Medulla oblongata (tissue), 1 donor: Measurements from ENCODE around the gene TRIM36.

Experiments
- DNase-seq: peaks from one replicate; pipeline ENCODE4 v3.0.0-alpha.2; 2015; ENCODE audit errors: extremely low spot score

Gene TRIM36, protein sequence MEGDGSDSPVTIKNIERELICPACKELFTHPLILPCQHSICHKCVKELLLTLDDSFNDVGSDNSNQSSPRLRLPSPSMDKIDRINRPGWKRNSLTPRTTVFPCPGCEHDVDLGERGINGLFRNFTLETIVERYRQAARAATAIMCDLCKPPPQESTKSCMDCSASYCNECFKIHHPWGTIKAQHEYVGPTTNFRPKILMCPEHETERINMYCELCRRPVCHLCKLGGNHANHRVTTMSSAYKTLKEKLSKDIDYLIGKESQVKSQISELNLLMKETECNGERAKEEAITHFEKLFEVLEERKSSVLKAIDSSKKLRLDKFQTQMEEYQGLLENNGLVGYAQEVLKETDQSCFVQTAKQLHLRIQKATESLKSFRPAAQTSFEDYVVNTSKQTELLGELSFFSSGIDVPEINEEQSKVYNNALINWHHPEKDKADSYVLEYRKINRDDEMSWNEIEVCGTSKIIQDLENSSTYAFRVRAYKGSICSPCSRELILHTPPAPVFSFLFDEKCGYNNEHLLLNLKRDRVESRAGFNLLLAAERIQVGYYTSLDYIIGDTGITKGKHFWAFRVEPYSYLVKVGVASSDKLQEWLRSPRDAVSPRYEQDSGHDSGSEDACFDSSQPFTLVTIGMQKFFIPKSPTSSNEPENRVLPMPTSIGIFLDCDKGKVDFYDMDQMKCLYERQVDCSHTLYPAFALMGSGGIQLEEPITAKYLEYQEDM

DNA sequence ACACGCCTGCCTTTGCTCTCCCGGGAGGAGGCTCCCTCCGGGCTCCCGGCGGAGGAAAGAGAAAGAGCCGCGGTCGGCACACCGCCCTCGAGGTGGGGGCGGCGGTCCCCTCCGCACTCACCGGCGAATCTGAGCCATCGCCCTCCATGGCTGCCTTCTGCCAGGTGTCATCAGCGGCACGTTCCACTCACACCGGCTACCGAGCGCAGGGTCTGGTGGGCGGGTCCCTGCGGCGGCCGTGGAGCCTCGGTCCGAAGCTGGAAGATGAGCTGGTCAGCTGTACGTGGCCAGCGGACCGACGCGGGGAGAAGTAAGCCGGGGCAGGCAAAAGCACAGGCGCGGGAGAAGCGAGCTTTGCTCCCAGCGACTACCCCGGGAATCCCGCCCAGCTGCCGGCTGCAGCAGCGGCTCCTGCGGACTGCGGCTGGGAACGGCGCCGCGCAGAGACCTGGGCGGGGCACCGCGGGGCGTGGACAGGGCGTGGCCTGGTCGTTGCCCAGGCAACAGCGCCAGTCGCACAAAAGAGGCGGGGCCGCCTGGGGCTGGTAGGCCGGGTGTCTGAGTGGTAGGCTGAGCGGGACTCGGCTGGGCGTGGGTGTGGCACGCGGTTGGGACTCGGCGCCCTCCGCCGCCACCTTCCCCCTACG is at the start of gene TRIM36:
Gene TRIM36, minus strand, starts transcription at position 422 of the 647 bp plus-strand sequence. Its CDS starts 274 bp downstream, at position 148.
- peak; percentile 94 for DNase-seq

DNA sequence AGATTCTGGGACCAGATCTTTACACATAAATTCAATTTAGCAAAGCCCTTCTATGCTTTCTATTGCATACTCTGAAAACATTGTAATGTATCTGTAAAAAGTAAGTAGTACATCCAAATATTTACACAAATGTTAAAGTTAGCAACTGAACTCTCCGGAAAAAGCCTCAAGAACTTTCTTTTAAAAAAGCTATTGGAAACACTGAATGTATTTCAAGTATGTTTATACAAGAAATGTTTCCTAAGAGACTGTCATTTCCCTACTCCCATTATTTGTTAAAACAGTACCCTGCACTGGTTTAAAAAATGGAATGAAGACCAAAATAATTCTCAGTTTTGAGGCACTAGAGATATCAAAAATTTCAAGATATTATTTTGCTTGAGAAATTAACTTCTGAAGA is 44.8 kb upstream of the TRIM36 start:
- no peak for DNase-seq

DNA sequence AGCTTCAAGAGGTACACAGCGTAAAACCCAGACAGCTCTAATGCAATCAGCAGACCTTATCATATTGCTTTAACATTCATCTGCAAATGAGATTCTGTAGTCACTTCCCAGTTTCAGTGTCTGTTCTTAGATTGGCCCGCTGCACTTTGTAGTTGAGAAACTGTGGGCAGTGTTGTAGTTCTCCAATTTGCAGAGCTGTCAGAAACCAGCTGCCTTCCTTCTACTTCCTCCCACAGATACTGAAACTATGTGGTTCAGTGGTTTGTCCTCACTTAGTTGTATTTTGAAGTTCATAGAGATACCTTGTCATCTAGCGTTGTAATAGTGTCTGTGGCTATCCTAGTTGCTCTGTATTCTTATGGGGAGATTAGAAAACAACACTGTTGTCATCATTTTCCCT is 39.6 kb upstream of the TRIM36 start:
- peak; percentile 73 for DNase-seq

DNA sequence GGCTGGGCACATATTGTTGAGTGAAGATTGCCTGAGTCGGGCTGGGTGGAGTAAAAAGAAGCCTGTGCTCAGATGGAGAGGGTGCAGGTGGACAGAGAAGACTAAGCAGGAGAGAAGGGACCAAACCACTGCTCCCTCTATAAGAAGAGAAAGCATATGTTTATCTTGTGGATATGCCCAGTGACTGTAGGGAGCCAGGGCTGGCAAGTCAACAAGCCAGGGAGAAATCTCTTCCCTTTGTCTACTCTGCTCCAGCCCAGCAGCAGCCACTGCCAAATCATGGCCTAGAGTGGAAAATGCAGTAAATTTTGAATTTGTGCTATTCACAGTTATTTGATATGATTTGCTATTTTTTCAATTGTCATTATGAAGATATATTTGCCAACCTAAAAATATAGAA is 33.2 kb upstream of the TRIM36 start:
- DNase-seq: no peak

DNA sequence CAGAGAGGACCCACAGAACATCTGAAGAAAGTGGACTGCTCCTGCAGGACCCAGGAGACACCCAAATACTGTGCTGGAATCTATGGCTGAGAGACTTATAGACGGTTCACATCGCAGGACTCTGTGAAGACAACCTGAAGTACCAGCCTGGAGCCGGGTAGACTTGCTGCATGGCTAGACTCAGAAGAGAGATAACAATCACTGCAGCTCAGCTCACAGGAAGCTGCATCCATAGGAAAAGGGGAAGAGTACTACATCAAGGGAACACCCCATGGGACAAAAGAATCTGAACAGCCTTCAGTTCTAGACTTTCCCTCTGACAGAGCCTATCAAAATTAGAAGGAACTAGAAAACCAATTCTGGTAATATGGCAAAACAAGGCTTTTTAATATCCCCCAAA is 26.5 kb upstream of the TRIM36 start:
- DNase-seq: no peak

DNA sequence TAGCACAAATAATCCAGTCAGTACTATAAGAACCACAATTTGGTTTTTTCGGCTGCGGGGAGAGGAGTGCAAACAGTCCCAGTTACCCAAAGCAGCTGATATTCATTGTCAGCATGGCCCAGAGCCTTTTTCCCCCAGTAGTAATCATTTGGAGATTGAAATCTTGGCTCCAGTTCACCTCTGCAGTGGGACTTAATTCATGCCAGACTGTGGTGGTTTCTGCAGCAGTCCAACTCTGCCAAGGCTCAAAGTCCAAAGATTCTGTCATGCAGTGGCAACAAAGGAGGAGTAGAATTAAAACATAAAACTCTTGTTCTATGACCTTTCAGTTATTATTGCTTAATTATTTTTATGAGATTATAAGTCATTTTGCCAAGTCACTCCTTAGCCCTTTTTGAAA is 25.0 kb upstream of the TRIM36 start:
- peak; percentile 30 for DNase-seq

DNA sequence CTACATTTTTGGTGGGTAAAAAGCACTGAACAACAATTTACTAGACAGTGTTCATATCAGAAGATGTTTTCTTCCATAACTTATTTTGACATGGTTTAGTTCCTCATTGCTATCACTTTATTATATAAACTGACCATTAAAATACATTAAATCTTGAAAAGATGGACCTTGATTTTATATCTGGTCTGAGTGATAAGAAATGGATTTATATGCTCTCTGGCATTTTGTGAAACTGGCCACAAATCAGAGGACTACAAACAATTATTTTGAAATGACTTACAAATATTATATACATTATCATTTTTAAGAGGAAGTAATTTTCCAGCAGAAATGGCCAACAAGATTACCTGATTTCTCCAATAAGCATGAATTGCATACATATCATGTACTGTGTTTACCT is 23.6 kb upstream of the TRIM36 start:
- DNase-seq: no peak

DNA sequence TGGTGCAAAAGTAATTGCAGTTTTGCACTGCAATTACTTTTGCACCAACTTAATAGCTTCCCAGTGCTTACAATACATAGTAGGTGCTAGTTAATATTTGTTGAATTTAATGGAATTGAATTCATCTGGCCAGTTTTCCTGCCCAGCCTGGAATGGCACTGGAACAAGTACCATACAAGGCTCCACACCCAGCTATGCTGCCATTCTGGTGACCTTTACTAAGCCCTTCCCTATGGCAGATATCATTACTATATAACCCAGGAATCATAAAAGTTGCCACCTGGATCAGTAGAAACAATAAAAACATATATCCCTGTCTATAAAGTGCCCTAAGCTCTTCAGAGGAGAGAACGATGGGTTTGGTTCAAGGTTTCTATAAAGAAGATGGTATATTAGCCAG is 22.4 kb upstream of the TRIM36 start:
- DNase-seq: no peak

DNA sequence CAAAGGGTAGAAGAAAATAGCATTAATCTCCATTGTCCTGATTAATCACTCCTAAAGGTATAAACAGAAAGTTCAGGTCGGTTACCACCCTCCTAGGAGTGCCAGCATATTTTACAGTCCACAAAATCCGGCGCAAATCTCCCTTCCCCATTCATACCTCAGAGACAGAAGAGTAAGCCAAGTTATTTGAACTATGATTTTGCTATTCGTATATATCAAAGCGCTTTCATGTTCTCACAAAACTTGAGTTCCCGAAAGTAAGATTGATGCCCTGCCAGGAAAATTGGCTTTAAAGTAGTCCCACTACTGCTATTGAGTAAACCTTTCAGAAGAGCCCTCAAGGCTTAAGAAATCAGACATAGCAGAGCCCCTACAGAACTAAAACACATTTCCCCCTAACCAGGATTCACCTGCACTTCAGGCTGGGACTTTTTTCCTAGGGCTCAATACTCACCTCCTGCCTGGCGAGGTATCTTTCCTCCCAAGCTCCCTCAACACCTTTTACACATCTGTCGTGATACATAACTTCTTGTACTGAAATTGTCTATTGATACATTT is 21.8 kb upstream of the TRIM36 start:
- no peak for DNase-seq

DNA sequence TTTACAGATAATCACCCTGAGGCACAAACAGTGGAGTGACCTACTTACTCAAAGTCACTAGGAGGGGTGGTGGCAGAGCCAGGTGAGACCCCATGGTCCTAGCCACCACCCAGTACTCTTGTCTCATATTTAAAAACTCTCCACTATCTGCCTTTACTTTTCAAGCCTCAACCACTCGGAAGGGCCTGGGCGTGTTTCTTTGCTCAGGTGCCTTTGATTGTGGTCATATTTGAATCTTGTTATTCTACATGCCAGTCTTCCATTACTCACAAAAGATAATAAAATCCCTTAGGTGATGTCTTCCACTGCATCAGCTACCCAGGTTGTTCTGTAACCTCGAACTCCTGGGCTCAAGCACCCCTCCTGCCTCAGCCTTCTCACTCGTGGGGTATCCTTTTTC is 20.7 kb upstream of the TRIM36 start:
- no peak for DNase-seq

DNA sequence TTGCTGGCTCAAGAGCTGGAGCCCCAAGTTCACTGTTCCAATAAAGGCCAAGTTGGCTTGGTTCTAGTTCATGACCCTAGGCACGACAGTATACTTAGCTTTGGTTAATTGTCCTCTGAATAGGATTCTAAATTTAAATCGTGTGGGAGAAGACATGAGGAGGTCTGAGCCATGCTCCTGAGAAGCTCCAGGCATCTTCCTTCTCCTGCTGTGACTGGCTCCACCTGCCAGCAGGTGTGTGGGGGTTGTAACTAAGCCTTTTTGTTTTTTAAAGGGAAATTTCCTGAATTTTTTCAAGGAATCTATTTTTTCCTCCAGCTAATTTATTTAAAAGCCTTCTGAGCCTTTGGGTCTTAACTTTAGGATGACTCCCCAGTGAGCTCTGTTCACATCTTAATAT is 20.2 kb upstream of the TRIM36 start:
- DNase-seq: no peak

DNA sequence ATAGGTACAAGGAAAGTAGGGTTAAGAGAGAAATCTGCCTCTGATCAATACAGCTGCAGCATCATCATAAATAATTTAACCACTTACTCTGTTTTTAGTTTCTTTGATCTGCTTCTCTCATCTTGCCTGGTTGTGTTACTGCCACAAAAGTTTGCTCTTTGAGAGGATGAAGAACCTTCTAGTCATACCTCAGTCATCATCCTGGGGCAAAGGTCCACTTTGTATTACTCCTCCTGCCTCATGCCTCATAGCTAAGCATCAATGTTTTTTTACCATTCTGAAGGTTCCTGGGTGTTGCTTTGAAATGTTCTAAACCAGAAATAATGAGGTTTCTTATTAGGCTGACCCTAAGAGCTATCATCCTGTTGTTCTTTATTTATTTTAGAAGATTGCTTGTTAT is 17.1 kb upstream of the TRIM36 start:
- no peak for DNase-seq

DNA sequence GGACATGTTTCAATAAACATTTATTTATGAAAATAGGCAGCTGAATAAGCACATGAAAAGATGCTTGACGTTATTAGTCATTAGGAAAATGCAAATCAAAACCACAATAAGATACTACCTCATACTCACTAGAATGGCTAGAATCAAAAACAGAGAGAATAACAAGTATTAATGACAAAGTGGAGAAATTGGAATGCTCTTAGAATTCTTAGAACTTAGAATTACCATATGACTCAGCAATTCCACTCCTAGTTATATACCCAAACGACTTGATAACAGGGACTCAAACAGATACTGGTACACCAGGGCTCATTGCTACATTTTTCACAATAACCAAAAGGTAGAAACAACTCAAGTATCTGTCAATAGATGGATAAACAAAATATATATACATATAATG is 15.1 kb upstream of the TRIM36 start:
- no peak for DNase-seq

DNA sequence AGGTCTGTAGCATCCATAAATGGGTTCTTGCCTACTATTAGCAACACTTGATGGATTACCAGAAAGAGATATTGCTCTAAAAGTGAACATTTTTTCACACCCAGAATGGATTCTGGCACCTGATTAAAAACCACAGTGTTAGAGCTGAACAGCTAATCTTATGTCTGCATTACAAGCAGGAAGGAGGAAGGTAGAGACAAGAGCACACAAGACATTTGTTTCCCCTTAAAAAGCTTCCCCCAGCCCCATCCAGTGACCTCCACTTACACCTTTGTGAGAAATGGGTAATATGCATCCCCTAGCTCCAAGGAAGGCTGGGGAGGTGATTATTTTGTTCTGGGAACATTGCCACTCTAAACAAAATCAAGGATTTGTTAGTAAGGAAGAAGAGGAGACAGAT is 12.0 kb upstream of the TRIM36 start:
- no peak for DNase-seq

DNA sequence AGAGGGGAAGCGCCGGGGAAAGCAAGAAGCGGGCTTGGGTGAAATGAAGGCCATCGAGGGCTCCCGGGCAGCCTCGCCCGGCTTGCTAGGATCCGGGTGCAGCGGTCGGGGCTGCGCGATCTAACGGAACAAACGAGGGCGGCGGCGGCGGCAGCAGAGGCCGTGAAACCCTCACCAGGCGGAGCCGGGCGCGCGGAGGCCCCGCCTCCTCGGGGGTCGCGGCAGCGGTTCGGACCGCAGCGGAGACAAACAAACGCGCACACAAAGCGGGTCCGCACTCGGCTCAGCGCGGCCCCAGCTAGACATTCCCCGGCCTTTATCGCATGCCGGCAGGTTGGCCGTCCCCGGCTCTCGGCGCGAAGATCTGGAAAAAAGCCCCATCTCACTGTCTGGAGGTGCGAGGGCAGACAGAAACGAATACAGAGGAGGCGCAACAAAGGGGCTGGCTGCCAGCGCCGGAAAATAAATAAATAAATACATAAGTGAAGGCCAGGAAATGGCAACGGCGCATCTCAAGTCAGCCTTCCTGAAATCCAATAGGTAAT is 10.5 kb upstream of the TRIM36 start:
- peak; percentile 18 for DNase-seq

DNA sequence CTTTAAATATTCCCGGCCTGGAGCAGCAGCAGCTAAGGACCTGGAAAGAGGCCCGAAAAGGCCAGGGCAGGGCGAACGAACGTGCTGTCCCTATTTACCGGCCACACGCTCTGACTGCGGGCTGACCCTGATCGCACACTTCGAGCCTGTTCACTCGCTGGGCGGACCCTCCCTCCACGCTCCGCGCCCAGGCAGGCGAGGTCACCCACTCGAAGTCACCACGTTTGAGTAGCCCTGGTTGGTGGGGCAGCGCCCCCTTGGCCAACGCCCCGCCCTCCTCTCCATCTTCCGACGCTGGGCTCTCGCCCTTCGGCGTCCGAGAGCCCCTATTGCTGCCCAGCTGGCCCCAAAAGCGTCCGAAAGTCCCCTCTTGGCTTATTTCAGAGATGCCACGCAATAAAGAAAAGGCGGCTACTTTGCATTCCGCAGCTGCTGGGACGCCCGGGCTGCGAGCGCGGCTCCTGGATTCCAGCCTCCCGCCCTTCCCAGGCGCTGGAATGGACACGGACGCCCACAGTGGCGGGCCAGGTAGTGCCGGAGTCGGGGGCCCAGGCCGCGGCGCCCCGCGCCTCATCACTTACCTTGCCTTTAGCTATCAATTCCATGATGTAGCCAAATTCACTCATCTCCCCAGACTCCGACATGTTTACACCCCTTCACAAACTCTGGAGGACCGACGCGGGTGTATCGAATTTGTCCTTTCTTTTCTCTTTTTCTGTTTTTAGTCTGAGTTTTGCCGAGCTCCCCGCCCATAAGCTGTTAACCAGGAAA is 9.9 kb upstream of the TRIM36 start:
- DNase-seq: no peak

DNA sequence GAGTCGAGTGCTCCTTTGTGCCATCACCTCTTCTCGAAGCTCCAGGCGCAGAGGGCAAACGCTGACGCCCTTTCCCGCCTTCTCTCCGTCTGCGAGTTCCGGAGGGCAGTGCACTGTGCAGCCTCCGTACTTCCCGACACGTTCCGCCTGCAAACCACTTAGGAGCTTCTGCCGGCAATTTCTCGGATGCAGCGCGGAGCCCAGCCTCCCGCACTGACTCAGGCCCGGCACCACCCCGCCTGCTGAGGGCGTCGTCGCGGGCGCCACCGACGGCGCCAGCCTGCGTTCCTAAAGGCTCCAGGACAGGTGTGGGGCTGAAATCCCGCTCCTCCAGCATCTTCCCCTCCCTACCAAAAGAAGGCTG is 9.3 kb upstream of the TRIM36 start:
- DNase-seq: no peak

DNA sequence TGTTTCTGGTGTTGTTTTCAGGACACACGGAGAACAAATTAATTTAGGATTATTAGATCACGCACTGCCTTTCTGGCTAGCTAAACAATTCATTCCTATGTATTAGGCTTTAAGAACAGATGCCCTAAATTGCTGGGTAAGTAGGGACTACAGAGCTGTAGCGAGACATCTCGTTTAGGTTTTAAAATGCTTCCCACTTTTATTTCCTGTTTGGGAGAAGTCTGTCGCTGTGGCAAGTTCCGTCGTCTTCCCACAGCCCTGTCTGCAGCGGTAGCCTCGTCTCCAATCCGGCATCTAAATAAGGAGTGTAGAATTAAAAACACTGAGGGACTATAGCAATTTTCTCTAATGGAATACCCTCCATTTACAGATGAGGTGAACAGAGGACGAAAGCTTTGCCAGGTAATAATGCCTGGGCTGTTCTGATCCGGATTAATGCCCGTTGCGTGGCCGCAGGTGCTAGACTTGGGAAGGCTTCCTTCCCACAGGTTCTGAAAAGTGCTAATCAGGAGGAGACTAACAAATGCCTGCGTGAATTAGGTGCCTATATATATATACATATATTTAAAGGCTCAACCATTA is 1.3 kb upstream of the TRIM36 start:
- DNase-seq: peak; percentile 40

DNA sequence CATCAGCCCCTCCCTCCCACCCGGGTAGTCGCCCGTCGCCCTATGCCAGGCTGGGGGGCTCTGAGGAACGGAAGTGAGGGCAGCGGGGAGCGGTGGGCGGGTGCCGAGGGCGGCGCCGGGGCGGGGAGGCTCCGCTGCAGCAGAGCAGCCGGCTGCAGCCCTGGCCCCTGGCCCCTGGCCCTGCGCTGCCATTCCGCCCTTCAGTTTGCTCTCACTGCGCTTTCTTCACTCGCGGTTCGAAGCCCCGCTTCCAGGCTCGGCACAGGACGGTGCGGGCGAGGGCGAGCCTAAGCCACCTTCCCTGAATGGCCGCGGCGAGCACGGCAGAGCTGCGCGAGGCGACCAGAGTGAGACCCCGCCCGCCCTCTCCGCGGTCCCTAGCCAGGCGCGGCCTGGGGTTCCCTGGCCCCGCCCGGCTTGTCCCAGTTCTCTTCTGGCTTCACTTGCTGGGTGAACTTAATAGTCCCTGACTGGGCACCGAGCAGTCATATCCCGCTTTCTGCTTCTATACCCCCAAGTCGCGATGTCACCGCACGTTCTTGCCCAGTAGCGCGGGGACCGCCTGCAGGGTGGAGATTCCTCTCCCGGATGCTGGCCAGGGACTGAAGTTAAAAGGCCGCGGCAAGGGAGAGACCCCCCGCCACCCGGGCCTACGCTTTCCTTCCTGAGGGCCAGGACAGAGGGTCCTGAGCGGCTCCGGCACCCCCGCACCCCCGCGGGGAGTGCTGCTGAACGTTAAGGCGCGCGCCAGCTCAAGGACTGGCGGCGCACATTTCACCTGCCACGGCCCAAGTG is 623 bp upstream of the TRIM36 start:
- no peak for DNase-seq

DNA sequence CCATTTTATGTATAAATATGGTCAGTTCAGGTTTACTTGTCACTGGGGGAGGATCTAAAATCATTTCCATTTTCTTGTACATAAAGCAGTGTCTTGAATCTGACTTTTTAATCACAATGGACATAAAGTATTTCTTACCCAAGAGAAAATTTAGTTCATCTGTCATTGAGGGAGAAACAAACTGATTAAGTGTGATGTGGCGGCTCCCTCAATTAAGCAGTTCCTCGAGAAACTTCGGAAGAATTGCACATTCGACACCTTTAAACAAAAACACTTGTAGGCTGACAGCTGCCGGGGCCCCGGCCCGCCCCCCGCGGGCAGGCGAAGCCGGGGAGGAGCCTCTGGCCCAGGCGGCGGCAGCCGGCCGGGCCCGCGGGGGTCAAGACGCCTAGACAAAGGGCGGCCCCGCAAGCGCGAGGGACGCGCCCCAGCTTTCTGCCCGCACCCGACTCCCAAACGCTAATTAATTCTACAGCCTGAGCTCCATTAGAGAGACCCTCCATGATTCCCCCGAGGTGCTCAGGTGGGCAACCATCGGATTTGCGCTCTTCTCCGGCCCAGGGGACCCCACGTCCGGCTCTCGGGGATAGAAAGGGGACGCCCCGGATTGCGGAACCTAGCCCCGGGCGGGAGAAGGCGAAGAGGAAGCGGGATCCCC is 750 bp downstream of the TRIM36 start:
- DNase-seq: peak; percentile 41
